ENCODE data around the gene GLRX5. TPM values are rescaled to one million over a fixed set of nuclear protein-coding genes. Genes with fewer than 3 reads are reported as not detected.

The GLRX5 gene
- total RNA-seq, 1 experiment from 2014 or later, result 58.0 TPM

DNA sequence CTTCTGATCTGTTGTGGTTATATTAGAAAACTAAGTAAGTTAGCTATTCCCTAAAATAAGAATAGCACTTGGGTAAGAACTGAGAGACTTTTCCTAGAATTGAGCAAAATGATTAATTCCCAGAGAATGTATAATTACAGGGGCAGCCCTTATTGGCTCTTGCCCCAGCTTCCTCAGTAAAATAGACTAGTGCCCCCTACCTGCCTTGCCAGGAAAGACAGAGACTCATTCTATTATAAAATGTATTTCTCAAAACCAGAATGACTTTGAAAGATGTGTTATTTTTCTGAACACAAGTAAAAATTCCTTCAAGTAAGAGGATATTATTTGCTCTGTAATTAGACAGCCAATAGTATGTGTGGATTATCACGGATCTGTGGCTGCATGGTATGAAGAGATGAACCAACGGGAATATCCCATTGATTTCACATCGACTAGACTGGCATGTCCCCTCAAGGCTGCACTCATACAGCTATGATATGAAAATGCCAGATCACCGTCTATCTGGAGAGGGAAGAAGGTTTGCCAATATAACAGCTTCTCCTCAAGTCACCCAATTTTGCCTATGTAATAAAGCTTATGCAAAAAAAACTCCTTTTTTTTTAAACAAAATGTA, 7.4 kb upstream of the GLRX5 start:
- Mint-ChIP-seq H3K36me3 (ENCODE audit: insufficient read depth, unreplicated experiment) (peaks cover 23% of the 10 kb centered on the region), H3K27me3 (ENCODE audit: unreplicated experiment) (no peaks in the 10 kb centered on the region), H3K9me3 (ENCODE audit: low read depth, unreplicated experiment) (no peaks in the 10 kb centered on the region), H3K4me1 (ENCODE audit: low read depth, unreplicated experiment) (peaks cover 66% of the 10 kb centered on the region), H3K27ac (ENCODE audit: unreplicated experiment) (no peak overlapping the region), H3K4me3 (ENCODE audit: low read depth, unreplicated experiment) (no peak overlapping the region)
- TF ChIP-seq, protein P1, sequence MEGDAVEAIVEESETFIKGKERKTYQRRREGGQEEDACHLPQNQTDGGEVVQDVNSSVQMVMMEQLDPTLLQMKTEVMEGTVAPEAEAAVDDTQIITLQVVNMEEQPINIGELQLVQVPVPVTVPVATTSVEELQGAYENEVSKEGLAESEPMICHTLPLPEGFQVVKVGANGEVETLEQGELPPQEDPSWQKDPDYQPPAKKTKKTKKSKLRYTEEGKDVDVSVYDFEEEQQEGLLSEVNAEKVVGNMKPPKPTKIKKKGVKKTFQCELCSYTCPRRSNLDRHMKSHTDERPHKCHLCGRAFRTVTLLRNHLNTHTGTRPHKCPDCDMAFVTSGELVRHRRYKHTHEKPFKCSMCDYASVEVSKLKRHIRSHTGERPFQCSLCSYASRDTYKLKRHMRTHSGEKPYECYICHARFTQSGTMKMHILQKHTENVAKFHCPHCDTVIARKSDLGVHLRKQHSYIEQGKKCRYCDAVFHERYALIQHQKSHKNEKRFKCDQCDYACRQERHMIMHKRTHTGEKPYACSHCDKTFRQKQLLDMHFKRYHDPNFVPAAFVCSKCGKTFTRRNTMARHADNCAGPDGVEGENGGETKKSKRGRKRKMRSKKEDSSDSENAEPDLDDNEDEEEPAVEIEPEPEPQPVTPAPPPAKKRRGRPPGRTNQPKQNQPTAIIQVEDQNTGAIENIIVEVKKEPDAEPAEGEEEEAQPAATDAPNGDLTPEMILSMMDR (IDR thresholded peaks at IDR 0.05; ENCODE audit: unreplicated experiment), result peak; percentile 51
- BruUV-seq (replicated peaks), result no TSS peak
- intact Hi-C loops (cut with micrococcal nuclease; ENCODE audit: unreplicated experiment), result loop anchor here (1.0 kb wide), 1 partner anchor 85 kb away; no protein-coding TSS in a partner anchor
- CTCF ChIA-PET, result interaction anchor here (0.6 to 2.3 kb wide), 8 partner anchors 10 to 85 kb away, joined by 3 to 19 read pairs (median 4); no protein-coding TSS in a partner anchor
- peak; percentile 45 for DNase-seq

DNA sequence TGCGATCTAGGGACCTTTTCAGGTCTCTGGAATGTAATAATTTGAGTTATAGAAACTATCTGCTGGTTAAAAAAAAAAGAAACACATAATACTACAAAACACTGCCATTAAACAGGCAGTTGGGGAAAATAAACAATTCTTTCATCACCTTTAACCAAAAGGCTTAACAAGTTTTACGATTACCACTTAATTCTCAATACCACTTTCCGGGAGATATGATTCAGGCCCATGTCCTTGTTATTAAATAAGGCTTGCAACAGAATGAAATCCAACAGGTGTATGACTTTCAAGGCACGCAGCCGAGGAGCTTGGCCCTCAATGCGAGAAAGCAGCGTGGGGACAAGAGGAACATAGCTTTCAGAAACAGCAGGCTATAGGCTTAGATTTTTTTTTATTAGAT, 5.6 kb upstream of the GLRX5 start:
- H3K36me3 Mint-ChIP-seq (ENCODE audit: insufficient read depth, unreplicated experiment), result peaks cover 36% of the 10 kb centered on the region
- H3K27me3 Mint-ChIP-seq (ENCODE audit: unreplicated experiment), result no peaks in the 10 kb centered on the region
- no TSS peak for BruUV-seq (replicated peaks)
- TF ChIP-seq, protein P1 (IDR thresholded peaks at IDR 0.05; ENCODE audit: unreplicated experiment), result no peak
- H3K4me1 Mint-ChIP-seq (ENCODE audit: low read depth, unreplicated experiment), result peaks cover 55% of the 10 kb centered on the region
- no peak overlapping the region for H3K27ac Mint-ChIP-seq (ENCODE audit: unreplicated experiment)
- no peaks in the 10 kb centered on the region for H3K9me3 Mint-ChIP-seq (ENCODE audit: low read depth, unreplicated experiment)
- CTCF ChIA-PET, result no interaction called here
- no peak overlapping the region for H3K4me3 Mint-ChIP-seq (ENCODE audit: low read depth, unreplicated experiment)
- intact Hi-C loops (cut with micrococcal nuclease; ENCODE audit: unreplicated experiment), result no loop called here
- DNase-seq, result no peak

DNA sequence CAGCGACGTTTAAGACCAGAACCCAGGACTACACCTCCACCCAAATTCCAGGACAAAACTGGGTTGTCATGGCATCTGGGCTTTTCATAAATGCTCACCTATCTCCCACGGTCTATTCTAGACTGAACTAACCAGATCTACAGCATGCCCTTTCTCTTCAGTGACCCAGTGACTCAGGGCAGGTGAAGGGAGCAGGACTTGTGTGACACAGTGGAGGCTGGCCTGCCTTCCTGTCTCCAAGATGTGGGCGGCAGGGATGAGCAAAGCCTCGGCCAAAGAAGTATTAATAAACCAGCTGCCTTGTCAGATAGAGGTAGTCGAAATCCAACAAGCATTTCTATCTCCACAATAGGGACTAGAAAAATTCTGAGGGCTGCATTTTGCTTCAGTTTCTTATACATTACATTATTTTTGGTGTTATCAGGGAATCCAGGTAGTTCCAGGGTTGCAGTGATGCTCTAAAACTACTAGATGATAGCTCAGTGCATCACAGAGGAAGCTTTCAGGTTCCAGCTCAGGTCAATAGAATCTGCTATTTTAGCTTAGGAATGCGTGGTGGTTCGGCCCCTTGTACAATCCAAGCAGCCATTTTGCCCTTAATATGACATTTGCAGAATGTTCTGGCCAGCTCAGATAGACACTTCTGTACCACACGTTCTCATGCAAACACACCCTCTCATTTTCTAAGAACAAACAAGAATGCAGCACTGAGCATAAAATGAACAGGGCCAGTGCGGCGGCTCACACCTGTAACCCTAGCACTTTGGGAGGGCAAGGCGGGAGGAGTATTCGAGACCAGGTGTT, 4.2 kb upstream of the GLRX5 start:
- TF ChIP-seq, protein P1 (IDR thresholded peaks at IDR 0.05; ENCODE audit: unreplicated experiment), result no peak
- Mint-ChIP-seq H3K9me3 (ENCODE audit: low read depth, unreplicated experiment) (no peaks in the 10 kb centered on the region), H3K4me3 (ENCODE audit: low read depth, unreplicated experiment) (no peak overlapping the region), H3K27me3 (ENCODE audit: unreplicated experiment) (no peaks in the 10 kb centered on the region), H3K4me1 (ENCODE audit: low read depth, unreplicated experiment) (peaks cover 40% of the 10 kb centered on the region), H3K36me3 (ENCODE audit: insufficient read depth, unreplicated experiment) (peaks cover 50% of the 10 kb centered on the region), H3K27ac (ENCODE audit: unreplicated experiment) (no peak overlapping the region)
- intact Hi-C loops (cut with micrococcal nuclease; ENCODE audit: unreplicated experiment), result loop anchor here (2.0 to 10.0 kb wide), 2 partner anchors 70 to 376 kb away; partner anchors contain the start of gene DICER1
- CTCF ChIA-PET, result interaction anchor here (0.6 to 1.1 kb wide), 2 partner anchors 88 to 670 kb away, joined by 3 to 4 read pairs; no protein-coding TSS in a partner anchor
- BruUV-seq (replicated peaks), result no TSS peak
- DNase-seq, result no peak

DNA sequence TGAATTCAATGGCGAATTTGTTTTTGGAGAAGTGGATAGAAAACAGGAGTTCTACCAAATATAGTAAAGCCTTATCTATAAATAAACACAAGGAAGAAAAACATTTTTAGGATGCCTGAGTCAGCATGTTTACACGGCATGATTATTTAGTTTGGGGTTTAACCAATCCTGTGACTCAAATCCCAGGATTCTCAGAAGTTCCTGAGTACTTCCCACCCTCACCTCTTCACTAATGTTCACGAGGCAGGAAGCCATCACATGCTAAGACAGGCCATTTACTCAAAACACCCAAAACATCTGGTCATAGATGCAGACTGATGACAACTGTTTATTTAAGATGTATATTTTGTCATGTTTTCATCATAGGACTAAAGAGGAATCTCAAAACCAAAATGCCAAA, 3.4 kb upstream of the GLRX5 start:
- CTCF ChIA-PET, result interaction anchor here (1.1 kb wide), 1 partner anchor 89 kb away, joined by 4 read pairs; no protein-coding TSS in a partner anchor
- H3K27me3 Mint-ChIP-seq (ENCODE audit: unreplicated experiment), result no peaks in the 10 kb centered on the region
- TF ChIP-seq, protein P1 (IDR thresholded peaks at IDR 0.05; ENCODE audit: unreplicated experiment), result no peak
- H3K9me3 Mint-ChIP-seq (ENCODE audit: low read depth, unreplicated experiment), result no peaks in the 10 kb centered on the region
- no TSS peak for BruUV-seq (replicated peaks)
- peaks cover 57% of the 10 kb centered on the region for H3K36me3 Mint-ChIP-seq (ENCODE audit: insufficient read depth, unreplicated experiment)
- DNase-seq, result no peak
- intact Hi-C loops (cut with micrococcal nuclease; ENCODE audit: unreplicated experiment), result loop anchor here (2.0 to 10.0 kb wide), 2 partner anchors 71 to 377 kb away; partner anchors contain the start of gene DICER1
- H3K4me1 Mint-ChIP-seq (ENCODE audit: low read depth, unreplicated experiment), result peaks cover 39% of the 10 kb centered on the region
- peak overlapping the region; percentile 82 for H3K4me3 Mint-ChIP-seq (ENCODE audit: low read depth, unreplicated experiment)
- no peak overlapping the region for H3K27ac Mint-ChIP-seq (ENCODE audit: unreplicated experiment)

All from Calu3 (cell line).